Activated CD8-positive, alpha-beta memory T cell treated with anti-CD3 and anti-CD28 coated beads, Interleukin-2, amount 10 ng/mL, durations not matched to agents 7 days and 5 days (primary cell): Measurements from ENCODE around the gene MIA. TPM values are rescaled to one million over a fixed set of nuclear protein-coding genes. Genes with fewer than 3 reads are reported as not detected.
"Not testable (repeated sequence)": the region's sequence is repeated elsewhere in the genome, so short reads cannot be mapped to it uniquely, and the experiment has no call there.

Experiments used
- ATAC-seq: fragments of 150-1000 bp; cut with Tn5 transposase; one replicate; pipeline ENCODE4 v1.10.0; 2021; ENCODE audit warnings: moderate library complexity
- CTCF ChIA-PET: fragments of 350-600 bp; sonication (Branson Sonifier 250); formaldehyde crosslinking; loops from one replicate; lab custom pipeline; 2021; ENCODE audit warnings: antibody characterized with exemption; lab: Charles Lee
- DNase-seq: peaks from one replicate; pipeline ENCODE4 v3.0.0-alpha.2; 2020
- H3K27ac Mint-ChIP-seq: one replicate; pipeline ENCODE4 v1.8.0; 2021; ENCODE audit warnings: mild to moderate bottlenecking, mixed read lengths
- H3K27me3 Mint-ChIP-seq: one replicate; pipeline ENCODE4 v1.8.0; 2021; ENCODE audit warnings: mixed read lengths
- H3K36me3 Mint-ChIP-seq: one replicate; pipeline ENCODE4 v1.8.0; 2021; ENCODE audit warnings: mild to moderate bottlenecking, mixed read lengths
- H3K4me1 Mint-ChIP-seq: one replicate; pipeline ENCODE4 v1.8.0; 2021; ENCODE audit warnings: mixed read lengths
- H3K4me3 Mint-ChIP-seq: one replicate; pipeline ENCODE4 v1.8.0; 2021; ENCODE audit warnings: mild to moderate bottlenecking, moderate library complexity, mixed read lengths
- H3K9me3 Mint-ChIP-seq: one replicate; pipeline ENCODE4 v1.8.0; 2022; ENCODE audit warnings: low read depth, mixed read lengths
- total RNA-seq, 2 experiments: library from RNA; stranded (reverse); gene quantifications; one replicate each; pipeline ENCODE4 v1.2.3, GENCODE V29; 2021

The MIA gene
- not detected for total RNA-seq

- DNase-seq (no peak), ATAC-seq (no peak)
- Mint-ChIP-seq H3K36me3 (peaks cover 11% of the 10 kb centered on the region), H3K4me1 (peaks cover 34% of the 10 kb centered on the region), H3K27ac (no peak within 1 kb of the TSS), H3K27me3 (no peaks in the 10 kb centered on the region), H3K4me3 (no peak within 1 kb of the TSS), H3K9me3 (no peaks in the 10 kb centered on the region)
- CTCF ChIA-PET, result interaction anchor here (3.9 to 4.6 kb wide), 2 partner anchors 22 to 32 kb away, joined by 42 to 47 read pairs; partner anchors contain the start of gene EGLN2
These were observed at the start of gene MIA for GRCh38 chr19:40774916-40775631. MIA (plus strand) TSS chr19:40775521; CDS start chr19:40775543, 22 bp downstream.

GRCh38 chr19:40726279-40726678 is 49.0 kb upstream of the MIA start:
- ATAC-seq, result no peak
- no peak overlapping the region for H3K27ac Mint-ChIP-seq
- H3K27me3 Mint-ChIP-seq, result no peaks in the 10 kb centered on the region
- DNase-seq, result no peak
- CTCF ChIA-PET, result no interaction called here
- peaks cover 21% of the 10 kb centered on the region for H3K36me3 Mint-ChIP-seq
- H3K4me1 Mint-ChIP-seq, result peaks cover 16% of the 10 kb centered on the region
- no peak overlapping the region for H3K4me3 Mint-ChIP-seq
- no peaks in the 10 kb centered on the region for H3K9me3 Mint-ChIP-seq

- H3K27me3 Mint-ChIP-seq, DNase-seq, H3K4me3 Mint-ChIP-seq, H3K9me3 Mint-ChIP-seq, ATAC-seq, H3K4me1 Mint-ChIP-seq, CTCF ChIA-PET, H3K27ac Mint-ChIP-seq: not testable (repeated sequence)
- H3K36me3 Mint-ChIP-seq, result peaks cover 14% of the 10 kb centered on the region
These were observed 45.3 kb upstream of the MIA start for GRCh38 chr19:40730065-40730464.

- H3K27me3 Mint-ChIP-seq, H3K4me3 Mint-ChIP-seq, H3K9me3 Mint-ChIP-seq, H3K4me1 Mint-ChIP-seq, DNase-seq, H3K27ac Mint-ChIP-seq, ATAC-seq: not testable (repeated sequence)
- H3K36me3 Mint-ChIP-seq, result peaks cover 14% of the 10 kb centered on the region
- CTCF ChIA-PET, result interaction anchor here (0.6 to 1.8 kb wide), 3 partner anchors 15 to 88 kb away, joined by 3 to 4 read pairs (median 3); partner anchors contain the start of genes COQ8B and ITPKC
These were observed 43.0 kb upstream of the MIA start for GRCh38 chr19:40732304-40732703.

- Mint-ChIP-seq H3K9me3 (no peaks in the 10 kb centered on the region), H3K36me3 (peaks cover 14% of the 10 kb centered on the region), H3K27me3 (no peaks in the 10 kb centered on the region), H3K4me3 (no peak overlapping the region), H3K27ac (no peak overlapping the region), H3K4me1 (no peaks in the 10 kb centered on the region)
- CTCF ChIA-PET, result interaction anchor here (1.8 kb wide), 1 partner anchor 87 kb away, joined by 4 read pairs; no protein-coding TSS in a partner anchor
- DNase-seq (no peak), ATAC-seq (no peak)
These were observed 42.2 kb upstream of the MIA start for GRCh38 chr19:40733149-40733548.

GRCh38 chr19:40735013-40735771 is 40.1 kb upstream of the MIA start:
- Mint-ChIP-seq H3K27ac (no peak overlapping the region), H3K27me3 (no peaks in the 10 kb centered on the region), H3K4me1 (peaks cover 5% of the 10 kb centered on the region), H3K36me3 (peaks cover 13% of the 10 kb centered on the region), H3K4me3 (no peak overlapping the region), H3K9me3 (no peaks in the 10 kb centered on the region)
- CTCF ChIA-PET, result interaction anchor here (1.6 kb wide), 1 partner anchor 101 kb away, joined by 5 read pairs; no protein-coding TSS in a partner anchor
- DNase-seq (no peak), ATAC-seq (no peak)

- ATAC-seq (no peak), DNase-seq (no peak)
- peaks cover 8% of the 10 kb centered on the region for H3K36me3 Mint-ChIP-seq
- no peak overlapping the region for H3K27ac Mint-ChIP-seq
- no peak overlapping the region for H3K4me3 Mint-ChIP-seq
- CTCF ChIA-PET, result no interaction called here
- H3K9me3 Mint-ChIP-seq, result no peaks in the 10 kb centered on the region
- H3K4me1 Mint-ChIP-seq, result peaks cover 5% of the 10 kb centered on the region
- no peaks in the 10 kb centered on the region for H3K27me3 Mint-ChIP-seq
These were observed 38.7 kb upstream of the MIA start for GRCh38 chr19:40736661-40737060.

GRCh38 chr19:40737102-40737644 is 38.1 kb upstream of the MIA start:
- H3K9me3 Mint-ChIP-seq, result no peaks in the 10 kb centered on the region
- H3K27me3 Mint-ChIP-seq, result no peaks in the 10 kb centered on the region
- peaks cover 8% of the 10 kb centered on the region for H3K36me3 Mint-ChIP-seq
- no peak for DNase-seq
- CTCF ChIA-PET, result no interaction called here
- no peak overlapping the region for H3K4me3 Mint-ChIP-seq
- no peak for ATAC-seq
- no peak overlapping the region for H3K27ac Mint-ChIP-seq
- H3K4me1 Mint-ChIP-seq, result peaks cover 5% of the 10 kb centered on the region

- CTCF ChIA-PET, result no interaction called here
- peak; percentile 50 for ATAC-seq
- H3K4me3 Mint-ChIP-seq, result no peak overlapping the region
These were observed 36.1 kb upstream of the MIA start for GRCh38 chr19:40739030-40739839.

GRCh38 chr19:40739871-40740703 is 35.2 kb upstream of the MIA start:
- H3K27ac Mint-ChIP-seq, result no peak overlapping the region
- CTCF ChIA-PET, result interaction anchor here (0.7 to 2.4 kb wide), 2 partner anchors 67 to 80 kb away, joined by 3 to 9 read pairs; no protein-coding TSS in a partner anchor
- no peak overlapping the region for H3K4me3 Mint-ChIP-seq
- peaks cover 8% of the 10 kb centered on the region for H3K36me3 Mint-ChIP-seq
- ATAC-seq, result no peak
- H3K9me3 Mint-ChIP-seq, result no peaks in the 10 kb centered on the region
- H3K4me1 Mint-ChIP-seq, result peaks cover 5% of the 10 kb centered on the region
- H3K27me3 Mint-ChIP-seq, result no peaks in the 10 kb centered on the region
- DNase-seq, result no peak

More at GRCh38 chr19:40739030-40739839, 36.1 kb upstream of the MIA start:
- Mint-ChIP-seq H3K4me1 (peaks cover 5% of the 10 kb centered on the region), H3K27ac (no peak overlapping the region), H3K9me3 (no peaks in the 10 kb centered on the region), H3K27me3 (no peaks in the 10 kb centered on the region), H3K36me3 (peaks cover 8% of the 10 kb centered on the region)
- DNase-seq, result peak; percentile 46

GRCh38 chr19:40740747-40741146 is 34.6 kb upstream of the MIA start:
- Mint-ChIP-seq H3K27ac (no peak overlapping the region), H3K4me3 (no peak overlapping the region), H3K36me3 (peaks cover 4% of the 10 kb centered on the region), H3K9me3 (no peaks in the 10 kb centered on the region), H3K4me1 (peaks cover 5% of the 10 kb centered on the region), H3K27me3 (no peaks in the 10 kb centered on the region)
- ATAC-seq (no peak), DNase-seq (no peak)
- CTCF ChIA-PET, result interaction anchor here (0.7 to 2.4 kb wide), 2 partner anchors 66 to 79 kb away, joined by 3 to 9 read pairs; no protein-coding TSS in a partner anchor
